Mesenchymal stem cell (in vitro differentiated cells and primary cell): Measurements from ENCODE around the gene PSMG1.

Source experiments
- DNase-seq: peaks from one replicate; pipeline ENCODE4 v3.0.0-alpha.2; 2013
- H2AFZ ChIP-seq: one replicate; pipeline ENCODE4 v1.6.1; 2013; ENCODE audit warnings: low read depth, mild to moderate bottlenecking, control low read depth, inconsistent platforms, low read length, moderate library complexity
- H2AK5ac ChIP-seq: 2 replicates; pipeline ENCODE4 v1.6.1; 2013; ENCODE audit warnings: low read length, moderate library complexity, mild to moderate bottlenecking, inconsistent platforms; ENCODE audit not compliant: severe bottlenecking
- H2BK120ac ChIP-seq: one replicate; pipeline ENCODE4 v1.6.1; 2013; ENCODE audit warnings: low read depth, mild to moderate bottlenecking, inconsistent platforms, low read length, moderate library complexity
- H2BK12ac ChIP-seq, 2 experiments: one replicate each; pipeline ENCODE4 v1.6.1; 2013; ENCODE audit warnings: inconsistent platforms in 2 of 2, low read length in 2 of 2, mild to moderate bottlenecking in 2 of 2, moderate library complexity in 2 of 2, control low read depth in 1 of 2
- H2BK15ac ChIP-seq: one replicate; pipeline ENCODE4 v1.6.1; 2013; ENCODE audit warnings: mild to moderate bottlenecking, low read depth, inconsistent platforms; ENCODE audit not compliant: poor library complexity, severe bottlenecking
- H2BK5ac ChIP-seq: 2 replicates; pipeline ENCODE4 v1.6.1; 2013; ENCODE audit warnings: low read depth, mild to moderate bottlenecking, low read length, control low read depth, inconsistent platforms; ENCODE audit not compliant: poor library complexity, severe bottlenecking
- H3K14ac ChIP-seq, 2 experiments: one replicate each; pipeline ENCODE4 v1.6.1; 2013; ENCODE audit warnings: inconsistent platforms in 2 of 2, low read length in 2 of 2, control low read depth in 1 of 2, mild to moderate bottlenecking in 1 of 2, moderate library complexity in 1 of 2
- H3K18ac ChIP-seq, 2 experiments: one replicate each; pipeline ENCODE4 v1.6.1; 2013; ENCODE audit warnings: inconsistent platforms in 2 of 2, low read length in 2 of 2, control low read depth in 1 of 2, low read depth in 1 of 2, mild to moderate bottlenecking in 1 of 2
- H3K23ac ChIP-seq, 2 experiments: one replicate each; pipeline ENCODE4 v1.6.1; 2013; ENCODE audit warnings: inconsistent platforms in 2 of 2, low read length in 2 of 2, mild to moderate bottlenecking in 2 of 2, moderate library complexity in 2 of 2, control low read depth in 1 of 2
- H3K27ac ChIP-seq: 2 replicates; pipeline ENCODE4 v1.5.1; 2013; ENCODE audit warnings: mild to moderate bottlenecking, moderate library complexity, low read length, control low read depth, inconsistent platforms; ENCODE audit not compliant: poor library complexity, severe bottlenecking
- H3K27me3 ChIP-seq, 2 experiments: 2 replicates each; pipeline versions ENCODE4 v1.6.1 to v1.7.0; 2013; ENCODE audit warnings: low read length in 2 of 2, mild to moderate bottlenecking in 2 of 2, moderate library complexity in 2 of 2, control low read depth in 1 of 2, inconsistent platforms in 1 of 2; ENCODE audit not compliant: control insufficient read depth in 1 of 2, insufficient read depth in 1 of 2
- H3K36me3 ChIP-seq, 2 experiments: 2 replicates each; pipeline versions ENCODE4 v1.6.1 to v1.7.0; 2013; ENCODE audit warnings: low read length in 2 of 2, control low read depth in 1 of 2, inconsistent platforms in 1 of 2, low read depth in 1 of 2, mild to moderate bottlenecking in 1 of 2; ENCODE audit not compliant: insufficient read depth in 2 of 2, control insufficient read depth in 1 of 2
- H3K4ac ChIP-seq, 2 experiments: one replicate each; pipeline ENCODE4 v1.6.1; 2013; ENCODE audit warnings: inconsistent platforms in 2 of 2, low read length in 2 of 2, mild to moderate bottlenecking in 2 of 2, moderate library complexity in 2 of 2, control low read depth in 1 of 2, low read depth in 1 of 2
- H3K4me1 ChIP-seq: 2 replicates; pipeline ENCODE4 v1.6.1; 2013; ENCODE audit warnings: low read depth, low read length, control low read depth; ENCODE audit not compliant: control insufficient read depth, insufficient read depth
- H3K4me2 ChIP-seq: 2 replicates; pipeline ENCODE4 v1.6.1; 2013; ENCODE audit warnings: low read length, mild to moderate bottlenecking, inconsistent platforms; ENCODE audit not compliant: poor library complexity, severe bottlenecking
- H3K4me3 ChIP-seq, 2 experiments: 2 replicates each; pipeline versions ENCODE4 v1.5.1 to v1.7.0; 2013; ENCODE audit warnings: low read length in 2 of 2, mild to moderate bottlenecking in 2 of 2, control low read depth in 1 of 2, low read depth in 1 of 2; ENCODE audit not compliant: insufficient read depth in 1 of 2
- H3K79me1 ChIP-seq: replicated peaks from 2 replicates; pipeline ENCODE4 v1.6.1; 2013; ENCODE audit warnings: mild to moderate bottlenecking, control low read depth, low read length, inconsistent platforms; ENCODE audit not compliant: poor library complexity, severe bottlenecking
- H3K9ac ChIP-seq: 2 replicates; pipeline ENCODE4 v1.7.0; 2013; ENCODE audit warnings: mild to moderate bottlenecking, low read length, moderate library complexity
- H3K9me3 ChIP-seq: 2 replicates; pipeline ENCODE4 v1.7.0; 2013; ENCODE audit warnings: mild to moderate bottlenecking, low read length; ENCODE audit not compliant: control insufficient read depth
- H4K8ac ChIP-seq: one replicate; pipeline ENCODE4 v1.6.1; 2013; ENCODE audit warnings: inconsistent platforms, mild to moderate bottlenecking, low read length, moderate library complexity
- H4K91ac ChIP-seq: one replicate; pipeline ENCODE4 v1.6.1; 2013; ENCODE audit warnings: mild to moderate bottlenecking, low read length, inconsistent platforms
- WGBS: methylation state at CpG from one replicate; pipeline ENCODE4 v1.1.7; 2013; ENCODE audit warnings: mixed read lengths; 5-methylcytosine and 5-hydroxymethylcytosine counted together

The PSMG1 gene

DNA sequence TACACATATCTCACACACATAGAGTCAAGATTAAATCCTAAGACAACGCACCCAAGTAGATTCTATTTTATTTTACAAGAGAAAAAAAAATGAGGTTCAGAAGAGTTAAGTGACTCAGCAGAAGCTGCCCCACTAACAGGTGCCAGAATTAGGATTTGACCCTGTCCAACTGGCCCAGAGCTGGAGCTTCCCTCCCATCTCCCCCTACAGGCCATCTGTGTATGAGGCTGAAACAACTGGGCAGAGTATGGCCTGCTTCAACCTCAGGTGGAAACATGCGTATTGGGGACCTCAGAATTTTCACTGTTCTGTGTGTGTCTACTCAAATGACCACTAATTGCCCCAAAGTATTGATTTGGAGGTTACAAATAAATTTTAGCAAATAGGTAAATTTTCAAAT, 29.9 kb downstream of the PSMG1 start:
- Histone ChIP-seq H3K4ac (no peak overlapping the region), H4K91ac (no peak overlapping the region), H2BK15ac (no peak overlapping the region), H3K36me3 (no peaks in the 10 kb centered on the region), H4K8ac (no peak overlapping the region), H3K79me1 (no peaks in the 10 kb centered on the region), H3K4me2 (no peak overlapping the region), H2BK5ac (no peak overlapping the region), H2BK120ac (no peak overlapping the region), H3K18ac (no peak overlapping the region), H3K4me1 (peaks cover 7% of the 10 kb centered on the region), H3K27ac (no peak overlapping the region), H3K9ac (no peak overlapping the region), H2AFZ (no peak overlapping the region), H3K4me3 (no peak overlapping the region), H3K9me3 (no peaks in the 10 kb centered on the region), H3K14ac (no peak overlapping the region), H2AK5ac (no peak overlapping the region), H3K23ac (no peak overlapping the region), H3K27me3 (peaks cover 0 to 15% of the 10 kb centered on the region in 2 experiments), H2BK12ac (no peak overlapping the region)
- DNase-seq: no peak
- 100% methylated on average over 1 of the region's 2 CpGs for WGBS

DNA sequence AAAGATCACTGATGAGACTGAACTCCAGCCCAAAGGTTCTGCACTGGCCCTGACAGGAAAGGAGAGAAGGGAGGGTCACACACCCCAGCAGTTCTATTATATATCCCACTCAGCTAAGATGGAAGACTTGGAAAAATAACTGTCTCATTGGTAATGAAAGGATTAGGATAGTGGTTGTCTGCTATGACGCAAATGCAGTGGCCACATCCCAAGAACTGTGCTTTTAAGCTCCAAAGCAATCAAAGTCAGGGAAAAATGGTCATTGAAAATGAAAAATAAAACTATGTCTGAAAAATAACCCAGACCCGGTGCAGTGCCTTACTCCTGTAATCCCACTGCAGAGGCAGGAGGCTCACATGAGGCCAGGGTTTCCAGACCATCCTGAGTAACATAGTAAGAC, 31.0 kb downstream of the PSMG1 start:
- Histone ChIP-seq H3K27ac (no peak overlapping the region), H2AFZ (no peak overlapping the region), H3K9ac (no peak overlapping the region), H2AK5ac (no peak overlapping the region), H3K4ac (no peak overlapping the region), H3K4me1 (peaks cover 7% of the 10 kb centered on the region), H3K23ac (no peak overlapping the region), H2BK120ac (no peak overlapping the region), H3K9me3 (no peaks in the 10 kb centered on the region), H2BK15ac (no peak overlapping the region), H3K27me3 (peaks cover 0 to 15% of the 10 kb centered on the region in 2 experiments), H3K79me1 (no peaks in the 10 kb centered on the region), H4K91ac (no peak overlapping the region), H2BK5ac (no peak overlapping the region), H4K8ac (no peak overlapping the region), H2BK12ac (no peak overlapping the region), H3K36me3 (no peaks in the 10 kb centered on the region), H3K4me3 (no peak overlapping the region), H3K18ac (no peak overlapping the region), H3K14ac (no peak overlapping the region), H3K4me2 (no peak overlapping the region)
- WGBS: 100% methylated on average over 2 of the region's 2 CpGs
- no peak for DNase-seq

DNA sequence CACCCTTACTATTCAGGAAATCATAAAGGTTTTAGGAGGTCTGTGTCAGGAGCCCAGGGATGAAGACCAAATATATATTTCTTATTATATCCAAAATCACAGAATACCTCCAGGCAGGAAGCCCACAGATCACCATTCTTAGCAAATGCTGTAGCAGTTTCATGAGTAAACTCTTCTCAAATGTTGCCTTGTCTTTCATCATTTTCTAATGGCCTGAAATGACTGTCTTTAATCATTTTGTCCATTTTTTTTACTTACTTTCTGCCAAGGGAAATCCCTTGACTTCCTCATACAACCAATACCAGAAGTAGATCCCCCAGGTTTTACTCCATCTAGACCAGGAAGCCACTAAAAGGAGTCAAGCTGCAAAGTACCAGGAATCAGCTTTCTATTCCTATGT, 32.4 kb downstream of the PSMG1 start:
- no peak overlapping the region for H4K91ac ChIP-seq
- no peak overlapping the region for H3K14ac ChIP-seq
- H3K4me2 ChIP-seq: no peak overlapping the region
- H3K18ac ChIP-seq: no peak overlapping the region
- no peaks in the 10 kb centered on the region for H3K36me3 ChIP-seq
- peaks cover 5% of the 10 kb centered on the region for H3K9me3 ChIP-seq
- H3K4me1 ChIP-seq: peaks cover 5% of the 10 kb centered on the region
- H3K23ac ChIP-seq: no peak overlapping the region
- H2AK5ac ChIP-seq: no peak overlapping the region
- H3K9ac ChIP-seq: no peak overlapping the region
- no peak overlapping the region for H2BK15ac ChIP-seq
- H3K4ac ChIP-seq: no peak overlapping the region
- no peak overlapping the region for H4K8ac ChIP-seq
- DNase-seq: no peak
- H2BK120ac ChIP-seq: no peak overlapping the region
- H3K27ac ChIP-seq: no peak overlapping the region
- H3K4me3 ChIP-seq: no peak overlapping the region
- no peaks in the 10 kb centered on the region for H3K79me1 ChIP-seq
- no peak overlapping the region for H2BK12ac ChIP-seq
- peaks cover 0 to 15% of the 10 kb centered on the region in 2 experiments for H3K27me3 ChIP-seq
- no peak overlapping the region for H2AFZ ChIP-seq
- H2BK5ac ChIP-seq: no peak overlapping the region

DNA sequence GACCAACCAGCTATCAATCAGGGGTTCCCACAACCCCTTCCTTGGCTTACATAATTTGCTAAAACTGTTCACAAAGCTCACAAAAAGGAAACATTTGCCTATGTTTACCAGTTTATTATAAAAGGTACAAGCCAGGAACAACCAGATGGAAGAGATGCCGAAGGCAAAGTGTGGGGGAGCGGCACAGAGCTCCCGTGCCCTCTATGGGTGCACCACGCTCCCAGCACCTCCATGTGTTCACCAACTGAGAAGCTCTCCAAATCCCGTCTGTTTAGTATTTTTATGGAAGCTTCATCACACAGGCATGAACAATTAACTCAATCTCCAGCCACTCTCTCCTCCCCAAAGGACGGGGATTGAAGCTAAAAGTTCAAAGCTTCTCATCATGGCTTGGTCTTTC, 32.9 kb downstream of the PSMG1 start:
- H2AFZ ChIP-seq: no peak overlapping the region
- DNase-seq: no peak
- no peak overlapping the region for H3K4me3 ChIP-seq
- H3K4me1 ChIP-seq: no peaks in the 10 kb centered on the region
- H3K4me2 ChIP-seq: no peak overlapping the region
- H2BK12ac ChIP-seq: no peak overlapping the region
- 94% methylated on average over 6 of the region's 6 CpGs for WGBS
- H2BK5ac ChIP-seq: no peak overlapping the region
- peaks cover 0 to 15% of the 10 kb centered on the region in 2 experiments for H3K27me3 ChIP-seq
- no peak overlapping the region for H3K23ac ChIP-seq
- H2BK120ac ChIP-seq: no peak overlapping the region
- H4K91ac ChIP-seq: no peak overlapping the region
- no peak overlapping the region for H4K8ac ChIP-seq
- no peak overlapping the region for H3K14ac ChIP-seq
- no peak overlapping the region for H3K18ac ChIP-seq
- no peaks in the 10 kb centered on the region for H3K79me1 ChIP-seq
- H2BK15ac ChIP-seq: no peak overlapping the region
- no peak overlapping the region for H3K27ac ChIP-seq
- no peaks in the 10 kb centered on the region for H3K36me3 ChIP-seq
- H3K4ac ChIP-seq: no peak overlapping the region
- H2AK5ac ChIP-seq: no peak overlapping the region
- H3K9me3 ChIP-seq: peaks cover 7% of the 10 kb centered on the region
- H3K9ac ChIP-seq: no peak overlapping the region
